CD4-positive, alpha-beta T cell treated with Interleukin-6 for 4 hours (primary cell): ENCODE measurements around the gene CCDC71.

Experiments used
- DNase-seq: peaks from one replicate; pipeline ENCODE4 v3.0.0-alpha.2; 2020; ENCODE audit warnings: mixed read lengths

The CCDC71 gene

GRCh38 chr3:49166752-49167556 lies 823 bp upstream of the CCDC71 start:
- DNase-seq, result no peak

GRCh38 chr3:49164983-49165720 lies 979 bp downstream of the CCDC71 start:
- no peak for DNase-seq

GRCh38 chr3:49163609-49164008 lies 2.5 kb downstream of the CCDC71 start:
- no peak for DNase-seq

- DNase-seq, result no peak
These were observed 3.2 kb downstream of the CCDC71 start for GRCh38 chr3:49162751-49163419.

GRCh38 chr3:49161808-49162530 lies 4.2 kb downstream of the CCDC71 start:
- no peak for DNase-seq

GRCh38 chr3:49161197-49161596 lies 4.9 kb downstream of the CCDC71 start:
- no peak for DNase-seq

GRCh38 chr3:49158792-49159191 lies 7.3 kb downstream of the CCDC71 start:
- no peak for DNase-seq

GRCh38 chr3:49158103-49158709 lies 7.9 kb downstream of the CCDC71 start:
- DNase-seq, result peak; percentile 74

- DNase-seq, result no peak
These were observed 8.8 kb downstream of the CCDC71 start for GRCh38 chr3:49157289-49157688.

- no peak for DNase-seq
These were observed 12.7 kb downstream of the CCDC71 start for GRCh38 chr3:49153349-49153912.

GRCh38 chr3:49151610-49152009 lies 14.5 kb downstream of the CCDC71 start:
- no peak for DNase-seq

- no peak for DNase-seq
These were observed 18.0 kb downstream of the CCDC71 start for GRCh38 chr3:49148159-49148558.

- no peak for DNase-seq
These were observed 26.1 kb downstream of the CCDC71 start for GRCh38 chr3:49140080-49140479.

GRCh38 chr3:49135499-49135898 lies 30.6 kb downstream of the CCDC71 start:
- no peak for DNase-seq

GRCh38 chr3:49134471-49135265 lies 31.5 kb downstream of the CCDC71 start:
- no peak for DNase-seq

GRCh38 chr3:49133226-49133951 lies 32.7 kb downstream of the CCDC71 start:
- no peak for DNase-seq

GRCh38 chr3:49132437-49133225 lies 33.5 kb downstream of the CCDC71 start, which contains the start of gene LAMB2:
Gene LAMB2 (minus strand): TSS chr3:49133050. CDS start chr3:49132867, 183 bp downstream.
- DNase-seq, result no peak

- no peak for DNase-seq
These were observed 34.1 kb downstream of the CCDC71 start for GRCh38 chr3:49132073-49132436.

- no peak for DNase-seq
These were observed 34.6 kb downstream of the CCDC71 start for GRCh38 chr3:49131576-49131975.

GRCh38 chr3:49131040-49131439 lies 35.1 kb downstream of the CCDC71 start:
- no peak for DNase-seq
